Activated CD8-positive, alpha-beta T cell treated with anti-CD3 and anti-CD28 coated beads, Interleukin-2, amount 10 ng/mL, durations not matched to agents 7 days and 5 days (primary cell): ENCODE measurements around the gene MLEC. TPM values are rescaled to one million over a fixed set of nuclear protein-coding genes. Genes with fewer than 3 reads are reported as not detected.
"Not testable (repeated sequence)": the region's sequence is repeated elsewhere in the genome, so short reads cannot be mapped to it uniquely, and the experiment has no call there.

Source experiments
- ATAC-seq: fragments of 150-1000 bp; cut with Tn5 transposase; one replicate; pipeline ENCODE4 v1.10.0; 2021; ENCODE audit warnings: moderate library complexity
- CTCF ChIA-PET: fragments of 350-600 bp; sonication (Branson Sonifier 250); formaldehyde crosslinking; loops from one replicate; lab custom pipeline; 2021; ENCODE audit warnings: antibody characterized with exemption; lab: Charles Lee
- POLR2A ChIA-PET: fragments of 350-600 bp; sonication (Branson Sonifier 250); formaldehyde crosslinking; loops from one replicate; lab custom pipeline; 2021; ENCODE audit warnings: antibody characterized with exemption; lab: Charles Lee
- DNase-seq: peaks from one replicate; pipeline ENCODE4 v3.0.0-alpha.2; 2020
- H3K27ac Mint-ChIP-seq: one replicate; pipeline ENCODE4 v1.8.0; 2021; ENCODE audit warnings: mild to moderate bottlenecking, mixed read lengths
- H3K27me3 Mint-ChIP-seq: one replicate; pipeline ENCODE4 v1.8.0; 2021; ENCODE audit warnings: low read depth, mixed read lengths
- H3K36me3 Mint-ChIP-seq: one replicate; pipeline ENCODE4 v1.8.0; 2021; ENCODE audit warnings: low read depth, mixed read lengths
- H3K4me1 Mint-ChIP-seq: one replicate; pipeline ENCODE4 v1.8.0; 2021; ENCODE audit warnings: low read depth, mixed read lengths
- H3K4me3 Mint-ChIP-seq: one replicate; pipeline ENCODE4 v1.8.0; 2021; ENCODE audit warnings: mild to moderate bottlenecking, mixed read lengths
- H3K9me3 Mint-ChIP-seq: one replicate; pipeline ENCODE4 v1.8.0; 2022; ENCODE audit warnings: mixed read lengths; ENCODE audit not compliant: insufficient read depth
- total RNA-seq, 2 experiments: library from RNA; stranded (reverse); gene quantifications; one replicate each; pipeline ENCODE4 v1.2.3, GENCODE V29; 2021

Gene MLEC
- total RNA-seq, 2 experiments from 2014 or later: 95.0 to 102 TPM

- Mint-ChIP-seq H3K27me3 (no peaks in the 10 kb centered on the region), H3K4me3 (peak overlapping the region; percentile 92), H3K36me3 (peaks cover 38% of the 10 kb centered on the region), H3K9me3 (no peaks in the 10 kb centered on the region), H3K27ac (no peak overlapping the region), H3K4me1 (peaks cover 23% of the 10 kb centered on the region)
- ChIA-PET POLR2A (interaction anchor here (1.1 kb wide), 1 partner anchor 14 kb away, joined by 3 read pairs; the partner anchor contains the start of gene UNC119B), CTCF (interaction anchor here (1.0 to 1.5 kb wide), 3 partner anchors 10 to 78 kb away, joined by 4 to 7 read pairs (median 5); no protein-coding TSS in a partner anchor)
- DNase-seq: no peak
- no peak for ATAC-seq
These were observed 37.8 kb downstream of the MLEC start for GRCh38 chr12:120724720-120725119.

GRCh38 chr12:120725151-120725658, 38.3 kb downstream of the MLEC start:
- Mint-ChIP-seq H3K27ac (peak overlapping the region; percentile 83), H3K36me3 (peaks cover 37% of the 10 kb centered on the region), H3K9me3 (no peaks in the 10 kb centered on the region), H3K27me3 (no peaks in the 10 kb centered on the region), H3K4me3 (peak overlapping the region; percentile 92), H3K4me1 (peaks cover 20% of the 10 kb centered on the region)
- ChIA-PET CTCF (interaction anchor here (1.0 to 1.5 kb wide), 3 partner anchors 11 to 78 kb away, joined by 4 to 7 read pairs (median 5); no protein-coding TSS in a partner anchor), POLR2A (interaction anchor here (1.1 kb wide), 1 partner anchor 15 kb away, joined by 3 read pairs; the partner anchor contains the start of gene UNC119B)
- DNase-seq: no peak
- no peak for ATAC-seq

- peak; percentile 93 for DNase-seq
- Mint-ChIP-seq H3K4me1 (peaks cover 18% of the 10 kb centered on the region), H3K4me3 (peak within 1 kb of the TSS; percentile 92), H3K27ac (peak within 1 kb of the TSS; percentile 83), H3K9me3 (no peaks in the 10 kb centered on the region), H3K27me3 (no peaks in the 10 kb centered on the region), H3K36me3 (peaks cover 39% of the 10 kb centered on the region)
- ChIA-PET CTCF (interaction anchor here (0.5 to 1.5 kb wide), 4 partner anchors 11 to 96 kb away, joined by 3 to 7 read pairs (median 4); no protein-coding TSS in a partner anchor), POLR2A (interaction anchor here (1.1 kb wide), 1 partner anchor 16 kb away, joined by 3 read pairs; the partner anchor contains the start of gene UNC119B)
- peak; percentile 100 for ATAC-seq
These were observed 38.9 kb downstream of the MLEC start, which contains the start of gene ACADS for GRCh38 chr12:120725659-120726509. ACADS (plus strand) TSS chr12:120725826; CDS start chr12:120725886, 60 bp downstream.

GRCh38 chr12:120726510-120726793, 39.5 kb downstream of the MLEC start:
- H3K27ac Mint-ChIP-seq: peak overlapping the region; percentile 83
- DNase-seq (no peak), ATAC-seq (no peak)
- peaks cover 35% of the 10 kb centered on the region for H3K36me3 Mint-ChIP-seq
- H3K4me3 Mint-ChIP-seq: peak overlapping the region; percentile 92
- H3K9me3 Mint-ChIP-seq: no peaks in the 10 kb centered on the region
- H3K27me3 Mint-ChIP-seq: no peaks in the 10 kb centered on the region
- ChIA-PET CTCF (interaction anchor here (0.5 kb wide), 1 partner anchor 95 kb away, joined by 3 read pairs; no protein-coding TSS in a partner anchor), POLR2A (no interaction called here)
- H3K4me1 Mint-ChIP-seq: peaks cover 18% of the 10 kb centered on the region

- no peak for DNase-seq
- Mint-ChIP-seq H3K27me3 (no peaks in the 10 kb centered on the region), H3K4me1 (peaks cover 18% of the 10 kb centered on the region), H3K4me3 (peak overlapping the region; percentile 92), H3K27ac (no peak overlapping the region), H3K9me3 (no peaks in the 10 kb centered on the region), H3K36me3 (peaks cover 38% of the 10 kb centered on the region)
- no peak for ATAC-seq
- POLR2A ChIA-PET: no interaction called here
- CTCF ChIA-PET: no interaction called here
These were observed 40.0 kb downstream of the MLEC start for GRCh38 chr12:120726961-120727360.

GRCh38 chr12:120732198-120732597, 45.2 kb downstream of the MLEC start:
- H3K27me3 Mint-ChIP-seq, POLR2A ChIA-PET, H3K9me3 Mint-ChIP-seq, H3K4me3 Mint-ChIP-seq, H3K4me1 Mint-ChIP-seq, H3K27ac Mint-ChIP-seq, ATAC-seq, CTCF ChIA-PET, DNase-seq: not testable (repeated sequence)
- peaks cover 20% of the 10 kb centered on the region for H3K36me3 Mint-ChIP-seq

- H3K4me3 Mint-ChIP-seq: no peak overlapping the region
- no peaks in the 10 kb centered on the region for H3K27me3 Mint-ChIP-seq
- H3K36me3 Mint-ChIP-seq: peaks cover 17% of the 10 kb centered on the region
- CTCF ChIA-PET: no interaction called here
- no peaks in the 10 kb centered on the region for H3K4me1 Mint-ChIP-seq
- no peaks in the 10 kb centered on the region for H3K9me3 Mint-ChIP-seq
- ATAC-seq (no peak), DNase-seq (no peak)
- no peak overlapping the region for H3K27ac Mint-ChIP-seq
- POLR2A ChIA-PET: no interaction called here
These were observed 46.6 kb downstream of the MLEC start for GRCh38 chr12:120733574-120733973.

GRCh38 chr12:120734210-120734609, 47.3 kb downstream of the MLEC start:
- DNase-seq (no peak), ATAC-seq (no peak)
- Mint-ChIP-seq H3K9me3 (no peaks in the 10 kb centered on the region), H3K4me1 (no peaks in the 10 kb centered on the region), H3K4me3 (no peak overlapping the region), H3K36me3 (peaks cover 15% of the 10 kb centered on the region), H3K27me3 (no peaks in the 10 kb centered on the region), H3K27ac (no peak overlapping the region)
- ChIA-PET CTCF (no interaction called here), POLR2A (no interaction called here)

- DNase-seq: no peak
- no peaks in the 10 kb centered on the region for H3K27me3 Mint-ChIP-seq
- H3K4me3 Mint-ChIP-seq: no peak overlapping the region
- no peaks in the 10 kb centered on the region for H3K9me3 Mint-ChIP-seq
- ChIA-PET CTCF (no interaction called here), POLR2A (no interaction called here)
- no peaks in the 10 kb centered on the region for H3K4me1 Mint-ChIP-seq
- peaks cover 8% of the 10 kb centered on the region for H3K36me3 Mint-ChIP-seq
- ATAC-seq: no peak
- no peak overlapping the region for H3K27ac Mint-ChIP-seq
These were observed 48.2 kb downstream of the MLEC start for GRCh38 chr12:120735181-120735580.

- CTCF ChIA-PET: no interaction called here
These were observed 49.7 kb downstream of the MLEC start for GRCh38 chr12:120736404-120737331.

GRCh38 chr12:120737557-120738251, 50.8 kb downstream of the MLEC start:
- CTCF ChIA-PET: no interaction called here
- no peaks in the 10 kb centered on the region for H3K27me3 Mint-ChIP-seq
- POLR2A ChIA-PET: no interaction called here
- H3K9me3 Mint-ChIP-seq: no peaks in the 10 kb centered on the region
- H3K4me3 Mint-ChIP-seq: no peak overlapping the region
- H3K27ac Mint-ChIP-seq: no peak overlapping the region
- no peaks in the 10 kb centered on the region for H3K36me3 Mint-ChIP-seq
- DNase-seq: no peak
- no peaks in the 10 kb centered on the region for H3K4me1 Mint-ChIP-seq
- ATAC-seq: no peak

More at GRCh38 chr12:120736404-120737331, 49.7 kb downstream of the MLEC start:
- no peaks in the 10 kb centered on the region for H3K27me3 Mint-ChIP-seq
- H3K9me3 Mint-ChIP-seq: no peaks in the 10 kb centered on the region
- H3K4me1 Mint-ChIP-seq: no peaks in the 10 kb centered on the region
- H3K27ac Mint-ChIP-seq: no peak overlapping the region
- ATAC-seq: no peak
- no peak for DNase-seq
- no peak overlapping the region for H3K4me3 Mint-ChIP-seq
- POLR2A ChIA-PET: no interaction called here
- H3K36me3 Mint-ChIP-seq: peaks cover 2% of the 10 kb centered on the region
